ENCODE measurements around the gene SECISBP2. TPM values are rescaled to one million over a fixed set of nuclear protein-coding genes. Genes with fewer than 3 reads are reported as not detected.

The SECISBP2 gene
- total and polyA plus RNA-seq, 2 experiments from 2014 or later = 12.2 to 13.0 TPM

DNA sequence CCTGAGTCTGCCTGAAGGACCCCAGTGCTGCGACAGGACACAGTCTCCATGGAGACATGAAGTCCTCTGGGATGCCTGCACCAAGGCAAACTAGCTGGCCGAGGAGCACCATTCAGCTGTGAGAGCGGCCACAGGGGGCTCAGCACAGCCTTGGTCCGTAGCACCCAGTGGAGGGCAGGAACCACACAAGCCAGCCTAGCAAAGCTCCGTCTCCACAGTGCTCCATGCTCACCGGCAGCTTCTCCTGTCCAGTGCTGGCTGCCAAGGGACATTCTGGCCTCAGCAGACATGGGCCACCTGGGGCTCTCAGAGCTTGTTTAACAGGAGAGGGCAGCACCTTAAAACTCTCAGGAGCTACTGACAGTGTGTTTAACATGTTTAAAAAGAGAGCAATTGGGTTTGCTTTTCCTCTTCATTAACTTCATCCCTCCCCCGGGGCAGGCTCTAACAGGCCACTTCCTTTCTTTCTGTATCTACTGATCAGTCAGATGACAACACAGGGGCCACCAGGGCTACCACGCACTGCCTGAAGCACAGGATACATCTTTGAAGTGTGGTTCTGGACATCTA is 57.0 kb downstream of the SECISBP2 start:
- Histone ChIP-seq H3K27me3 (replicated peaks; ENCODE audit: insufficient read depth) (no peaks in the 10 kb centered on the region), H3K27ac (no peak overlapping the region), H3K36me3 (ENCODE audit: low read depth) (no peaks in the 10 kb centered on the region), H3K79me2 (ENCODE audit: insufficient read depth) (no peaks in the 10 kb centered on the region), H3F3A (ENCODE audit: insufficient read depth) (no peaks in the 10 kb centered on the region), H3K4me3 (no peak overlapping the region), H3K9ac (no peak overlapping the region), H3K4me1 (ENCODE audit: insufficient read depth) (no peaks in the 10 kb centered on the region), H2AFZ (no peak overlapping the region), H4K20me1 (ENCODE audit: insufficient read depth) (no peaks in the 10 kb centered on the region), H3K9me2 (ENCODE audit: insufficient read depth) (no peaks in the 10 kb centered on the region), H3K9me3 (ENCODE audit: low read depth) (no peaks in the 10 kb centered on the region), H3K4me2 (ENCODE audit: unreplicated experiment) (no peak overlapping the region)
- 79 to 88% methylated on average over 8 of the region's 8 CpGs for WGBS, 2 experiments (ENCODE audit: low coverage in 1 of 2, low lambda C conversion rate in 2 of 2, missing lambda C conversion rate in 2 of 2)
- no peak for DNase-seq
- TF ChIP-seq EZH2 (IDR thresholded peaks at IDR 0.05; ENCODE audit: insufficient read depth, poor library complexity, severe bottlenecking) (no peak), EZH2phosphoT487 (IDR thresholded peaks at IDR 0.05; ENCODE audit: insufficient read depth, low read depth) (no peak)
- in situ Hi-C loops (cut with MboI) = no loop called here

DNA sequence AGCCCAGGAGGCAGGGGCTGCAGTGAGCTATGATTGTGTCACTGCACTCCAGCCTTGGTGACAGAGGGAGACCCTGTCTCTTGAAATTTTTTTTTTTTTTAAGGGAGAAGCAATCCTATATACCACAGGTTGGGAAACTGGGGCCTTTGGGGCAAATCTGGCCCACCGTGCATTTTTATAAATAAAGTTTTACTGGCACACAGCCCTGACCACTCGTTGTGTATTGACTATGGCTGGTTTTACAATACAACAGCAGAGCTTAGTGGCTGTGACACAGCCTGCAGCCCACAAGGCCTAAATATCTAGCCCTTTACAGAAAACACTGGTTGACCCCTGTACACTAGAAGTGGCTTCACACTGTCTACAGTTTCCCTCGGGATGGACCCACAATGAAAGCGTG is 58.0 kb downstream of the SECISBP2 start:
- H3K9me2 ChIP-seq (ENCODE audit: insufficient read depth) = no peaks in the 10 kb centered on the region
- no peak for TF ChIP-seq EZH2phosphoT487 (IDR thresholded peaks at IDR 0.05; ENCODE audit: insufficient read depth, low read depth)
- no peak for TF ChIP-seq EZH2 (IDR thresholded peaks at IDR 0.05; ENCODE audit: insufficient read depth, poor library complexity, severe bottlenecking)
- H4K20me1 ChIP-seq (ENCODE audit: insufficient read depth) = no peaks in the 10 kb centered on the region
- no peaks in the 10 kb centered on the region for H3K79me2 ChIP-seq (ENCODE audit: insufficient read depth)
- H3K9ac ChIP-seq = no peak overlapping the region
- no peaks in the 10 kb centered on the region for H3K27me3 ChIP-seq (replicated peaks; ENCODE audit: insufficient read depth)
- in situ Hi-C loops (cut with MboI) = no loop called here
- H3K9me3 ChIP-seq (ENCODE audit: low read depth) = no peaks in the 10 kb centered on the region
- no peak overlapping the region for H3K27ac ChIP-seq
- no peak for DNase-seq
- H3K4me2 ChIP-seq (ENCODE audit: unreplicated experiment) = no peak overlapping the region
- H3K4me3 ChIP-seq = no peak overlapping the region
- no peaks in the 10 kb centered on the region for H3K36me3 ChIP-seq (ENCODE audit: low read depth)
- H3F3A ChIP-seq (ENCODE audit: insufficient read depth) = no peaks in the 10 kb centered on the region
- 87 to 89% methylated on average over 4 of the region's 4 CpGs for WGBS, 2 experiments (ENCODE audit: low coverage in 1 of 2, low lambda C conversion rate in 2 of 2, missing lambda C conversion rate in 2 of 2)
- no peak overlapping the region for H2AFZ ChIP-seq
- no peaks in the 10 kb centered on the region for H3K4me1 ChIP-seq (ENCODE audit: insufficient read depth)

DNA sequence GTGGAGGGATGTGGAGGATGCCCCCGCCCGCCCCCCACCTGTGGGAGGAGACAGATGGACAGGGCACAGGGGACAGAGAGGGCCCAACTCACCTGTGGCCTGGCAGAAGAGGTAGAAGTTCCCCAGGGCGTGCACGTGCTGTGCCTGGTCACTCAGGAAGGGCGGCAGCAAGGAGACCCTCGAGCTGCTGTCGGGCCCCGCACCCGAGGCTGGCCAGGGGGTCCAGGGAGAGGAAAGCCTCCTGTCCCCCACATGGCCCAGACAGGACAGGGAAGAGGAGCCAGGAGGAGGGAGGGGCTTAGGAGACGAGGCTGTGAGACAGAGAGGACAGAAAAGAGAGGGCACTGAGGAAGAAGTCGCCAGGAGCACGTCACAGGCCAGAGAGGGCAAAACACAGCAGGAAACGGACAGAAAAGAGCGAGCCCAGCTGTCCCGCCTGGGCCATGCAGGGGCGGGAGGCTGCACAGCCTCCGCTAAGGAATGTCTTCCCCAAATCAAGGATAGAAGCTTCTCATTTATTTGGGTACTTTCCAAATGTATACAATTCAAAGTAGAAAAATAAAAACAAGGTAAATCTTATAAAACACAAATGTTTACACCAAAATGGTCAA is 58.5 kb downstream of the SECISBP2 start:
- Histone ChIP-seq H3K27ac (no peak overlapping the region), H3K27me3 (replicated peaks; ENCODE audit: insufficient read depth) (no peaks in the 10 kb centered on the region), H3K4me1 (ENCODE audit: insufficient read depth) (no peaks in the 10 kb centered on the region), H3K4me2 (ENCODE audit: unreplicated experiment) (no peak overlapping the region), H4K20me1 (ENCODE audit: insufficient read depth) (no peaks in the 10 kb centered on the region), H3K36me3 (ENCODE audit: low read depth) (no peaks in the 10 kb centered on the region), H3F3A (ENCODE audit: insufficient read depth) (no peaks in the 10 kb centered on the region), H3K4me3 (no peak overlapping the region), H3K9ac (no peak overlapping the region), H3K79me2 (ENCODE audit: insufficient read depth) (no peaks in the 10 kb centered on the region), H3K9me3 (ENCODE audit: low read depth) (no peaks in the 10 kb centered on the region), H2AFZ (no peak overlapping the region), H3K9me2 (ENCODE audit: insufficient read depth) (no peaks in the 10 kb centered on the region)
- no peak for TF ChIP-seq EZH2 (IDR thresholded peaks at IDR 0.05; ENCODE audit: insufficient read depth, poor library complexity, severe bottlenecking)
- no peak for TF ChIP-seq EZH2phosphoT487 (IDR thresholded peaks at IDR 0.05; ENCODE audit: insufficient read depth, low read depth)
- in situ Hi-C loops (cut with MboI) = no loop called here
- DNase-seq = no peak
- WGBS, 2 experiments (ENCODE audit: low coverage in 1 of 2, low lambda C conversion rate in 2 of 2, missing lambda C conversion rate in 2 of 2) = 83 to 87% methylated on average over 15 to 17 of the region's 17 CpGs

DNA sequence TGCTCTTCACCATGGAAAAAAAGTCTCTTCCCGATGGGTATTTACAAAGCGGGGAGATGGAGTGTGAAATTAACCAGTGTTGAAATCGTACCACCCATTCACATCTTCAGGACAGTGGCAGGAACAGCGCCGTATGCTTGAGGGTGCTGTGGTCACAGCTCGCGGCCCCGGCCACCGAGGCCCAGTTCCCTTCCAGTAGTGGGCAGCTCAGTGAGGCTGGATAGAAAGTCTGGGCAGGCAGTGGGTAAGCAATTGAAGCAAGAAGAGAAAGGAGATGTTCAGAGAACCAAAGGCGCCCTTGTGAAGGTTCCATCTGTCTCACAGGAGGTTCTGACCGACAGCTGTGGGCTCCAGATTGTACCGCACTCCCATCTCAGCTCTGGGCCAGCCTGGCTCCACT is 59.1 kb downstream of the SECISBP2 start:
- DNase-seq = no peak
- Histone ChIP-seq H3K27ac (no peak overlapping the region), H3K36me3 (ENCODE audit: low read depth) (no peaks in the 10 kb centered on the region), H3K9me2 (ENCODE audit: insufficient read depth) (no peaks in the 10 kb centered on the region), H2AFZ (no peak overlapping the region), H3K4me3 (no peak overlapping the region), H4K20me1 (ENCODE audit: insufficient read depth) (no peaks in the 10 kb centered on the region), H3K4me1 (ENCODE audit: insufficient read depth) (no peaks in the 10 kb centered on the region), H3K4me2 (ENCODE audit: unreplicated experiment) (no peak overlapping the region), H3F3A (ENCODE audit: insufficient read depth) (no peaks in the 10 kb centered on the region), H3K27me3 (replicated peaks; ENCODE audit: insufficient read depth) (no peaks in the 10 kb centered on the region), H3K9me3 (ENCODE audit: low read depth) (no peaks in the 10 kb centered on the region), H3K79me2 (ENCODE audit: insufficient read depth) (no peaks in the 10 kb centered on the region), H3K9ac (no peak overlapping the region)
- 84% methylated on average over 12 of the region's 12 CpGs for WGBS, 2 experiments (ENCODE audit: low coverage in 1 of 2, low lambda C conversion rate in 2 of 2, missing lambda C conversion rate in 2 of 2)
- no peak for TF ChIP-seq EZH2phosphoT487 (IDR thresholded peaks at IDR 0.05; ENCODE audit: insufficient read depth, low read depth)
- in situ Hi-C loops (cut with MboI) = no loop called here
